SK-N-SH (cell line): ENCODE measurements around the gene PARP9.
"Not testable (repeated sequence)": the region's sequence is repeated elsewhere in the genome, so short reads cannot be mapped to it uniquely, and the experiment has no call there.

ENCODE experiments used
- CHD2 ChIP-seq: fragments of 150-350 bp; IDR thresholded peaks from 2 replicates; pipeline ENCODE4 v1.6.1; 2018; ENCODE audit warnings: low read length; ENCODE audit not compliant: partially characterized antibody
- CTCF ChIP-seq: fragments of 200-600 bp; sonication (generic); IDR thresholded peaks from 2 replicates; pipeline ENCODE4 v1.6.1; 2017; ENCODE audit warnings: antibody characterized with exemption, mild to moderate bottlenecking, moderate library complexity
- GATA2 ChIP-seq: sonication (generic); formaldehyde crosslinking; IDR thresholded peaks from 2 replicates; pipeline ENCODE4 v1.5.0; 2020; ENCODE audit warnings: mild to moderate bottlenecking, missing genetic modification reagents
- NRF1 ChIP-seq: IDR thresholded peaks from 2 replicates; pipeline ENCODE4 v1.6.1; 2012; ENCODE audit warnings: low read depth, mild to moderate bottlenecking, low read length
- POLR2AphosphoS5 ChIP-seq: IDR thresholded peaks from 2 replicates; pipeline ENCODE4 v1.6.1; 2012; ENCODE audit warnings: low read depth, low read length
- RAD21 ChIP-seq: IDR thresholded peaks from 2 replicates; pipeline ENCODE4 v1.6.1; 2012; ENCODE audit warnings: mild to moderate bottlenecking, low read length
- REST ChIP-seq: IDR thresholded peaks from 2 replicates; pipeline ENCODE4 v1.6.1; 2012; ENCODE audit warnings: mild to moderate bottlenecking, low read depth, low read length, moderate library complexity
- RFX5 ChIP-seq: IDR thresholded peaks from 2 replicates; pipeline ENCODE4 v1.6.1; 2012; ENCODE audit warnings: mild to moderate bottlenecking, improper control_type of control experiment, low read length
- SIN3A ChIP-seq: IDR thresholded peaks from 2 replicates; pipeline ENCODE4 v1.6.1; 2012; ENCODE audit warnings: low read depth, mild to moderate bottlenecking, low read length, moderate library complexity, borderline replicate concordance
- SMC3 ChIP-seq: IDR thresholded peaks from 2 replicates; pipeline ENCODE4 v1.6.1; 2012; ENCODE audit warnings: low read depth, low read length, improper control_type of control experiment
- TAF1 ChIP-seq: IDR thresholded peaks from 2 replicates; pipeline ENCODE4 v1.6.1; 2012; ENCODE audit warnings: low read depth, mild to moderate bottlenecking, low read length, moderate library complexity, borderline replicate concordance
- TEAD4 ChIP-seq: IDR thresholded peaks from 2 replicates; pipeline ENCODE4 v1.4.0; 2012; ENCODE audit warnings: mild to moderate bottlenecking, borderline replicate concordance; ENCODE audit not compliant: insufficient read depth

- TF ChIP-seq CTCF; NRF1; REST; TAF1; CHD2; SMC3; TEAD4; GATA2 (CRISPR knock-in tag); SIN3A; POLR2AphosphoS5; RAD21; RFX5: not testable (repeated sequence)
These were observed 63.1 kb downstream of the PARP9 start for GRCh38 chr3:122500964-122501363.
